ENCODE results near the gene PRKD3. TPM values are rescaled to one million over a fixed set of nuclear protein-coding genes. Genes with fewer than 3 reads are reported as not detected.

Gene PRKD3
- 35.1 TPM for total RNA-seq
- long read RNA-seq, partial matches to known transcripts, result 3 of 12 reads
- long read RNA-seq, other reads (novel, unspliced or antisense), result 8 of 12 reads

GRCh38 chr2:37324786-37325624 is at the start of gene PRKD3:
Gene PRKD3 (minus strand): TSS chr2:37324833. CDS start chr2:37316524, 8,309 bp downstream.
- DNase-seq (ENCODE audit: low spot score), result peak; percentile 92

- no peak for DNase-seq (ENCODE audit: low spot score)
Observed at GRCh38 chr2:37372000-37372399, 47.4 kb upstream of the PRKD3 start.

- no peak for DNase-seq (ENCODE audit: low spot score)
Observed at GRCh38 chr2:37370666-37371065, 46.0 kb upstream of the PRKD3 start.

- no peak for DNase-seq (ENCODE audit: low spot score)
Observed at GRCh38 chr2:37367984-37368383, 43.4 kb upstream of the PRKD3 start.

- no peak for DNase-seq (ENCODE audit: low spot score)
Observed at GRCh38 chr2:37367310-37367709, 42.7 kb upstream of the PRKD3 start.

GRCh38 chr2:37366773-37367172 is 42.1 kb upstream of the PRKD3 start:
- no peak for DNase-seq (ENCODE audit: low spot score)

GRCh38 chr2:37365669-37366068 is 41.0 kb upstream of the PRKD3 start:
- DNase-seq (ENCODE audit: low spot score), result no peak

- DNase-seq (ENCODE audit: low spot score), result no peak
Observed at GRCh38 chr2:37364351-37364750, 39.7 kb upstream of the PRKD3 start.

GRCh38 chr2:37361994-37362698 is 37.5 kb upstream of the PRKD3 start:
- no peak for DNase-seq (ENCODE audit: low spot score)

- DNase-seq (ENCODE audit: low spot score), result no peak
Observed at GRCh38 chr2:37361216-37361815, 36.7 kb upstream of the PRKD3 start.

- no peak for DNase-seq (ENCODE audit: low spot score)
Observed at GRCh38 chr2:37358466-37358865, 33.8 kb upstream of the PRKD3 start.

- DNase-seq (ENCODE audit: low spot score), result no peak
Observed at GRCh38 chr2:37357530-37357929, 32.9 kb upstream of the PRKD3 start.

- DNase-seq (ENCODE audit: low spot score), result no peak
Observed at GRCh38 chr2:37357069-37357468, 32.4 kb upstream of the PRKD3 start.

- DNase-seq (ENCODE audit: low spot score), result no peak
Observed at GRCh38 chr2:37356299-37356698, 31.7 kb upstream of the PRKD3 start.

GRCh38 chr2:37355735-37356134 is 31.1 kb upstream of the PRKD3 start:
- no peak for DNase-seq (ENCODE audit: low spot score)

- no peak for DNase-seq (ENCODE audit: low spot score)
Observed at GRCh38 chr2:37354531-37354930, 29.9 kb upstream of the PRKD3 start.

- no peak for DNase-seq (ENCODE audit: low spot score)
Observed at GRCh38 chr2:37350034-37350433, 25.4 kb upstream of the PRKD3 start.

GRCh38 chr2:37349231-37349860 is 24.7 kb upstream of the PRKD3 start:
- no peak for DNase-seq (ENCODE audit: low spot score)

- no peak for DNase-seq (ENCODE audit: low spot score)
Observed at GRCh38 chr2:37348155-37348554, 23.5 kb upstream of the PRKD3 start.

- no peak for DNase-seq (ENCODE audit: low spot score)
Observed at GRCh38 chr2:37344453-37345361, 20.1 kb upstream of the PRKD3 start, which contains the start of gene QPCT. Gene QPCT (plus strand): TSS chr2:37344630. CDS start chr2:37344732, 102 bp downstream.
